HEK293 (cell line): ENCODE data around the gene COX8A.

Source experiments
- CTCF ChIA-PET: fragments of 350-600 bp; formaldehyde crosslinking; extraction: SDS; loops from one replicate; lab custom pipeline; 2021; ENCODE audit warnings: antibody characterized with exemption; lab: Yijun Ruan, JAX
- POLR2A ChIA-PET: fragments of 300-600 bp; formaldehyde crosslinking; extraction: SDS; loops from one replicate; lab custom pipeline; 2020; ENCODE audit warnings: antibody characterized with exemption, inconsistent platforms; lab: Yijun Ruan, JAX
- H3K27ac ChIP-seq: fragments of 200-500 bp; sonication (Bioruptor generic); 2 replicates; pipeline ENCODE4 v1.5.1; 2014; ENCODE audit warnings: low read depth, low read length, control low read depth, inconsistent platforms; ENCODE audit errors: extremely low read depth
- H3K36me3 ChIP-seq, 2 experiments: fragments of 200-500 bp in 1 of 2; sonication (Bioruptor generic) in 1 of 2; 1 replicate in 1 of 2; 2 replicates in 1 of 2; pipeline ENCODE4 v1.5.1; 2014 to 2017; ENCODE audit warnings: inconsistent platforms in 2 of 2, low read length in 2 of 2; ENCODE audit not compliant: control insufficient read depth in 2 of 2, insufficient read depth in 1 of 2
- H3K4me1 ChIP-seq: fragments of 200-500 bp; sonication (Bioruptor generic); 2 replicates; pipeline ENCODE4 v1.5.1; 2014; ENCODE audit warnings: mild to moderate bottlenecking, low read length, inconsistent platforms; ENCODE audit not compliant: control insufficient read depth, insufficient read depth
- H3K4me3 ChIP-seq: 2 replicates; pipeline ENCODE4 v1.5.1; 2011; ENCODE audit warnings: low read depth, mild to moderate bottlenecking, control low read depth, low read length, moderate library complexity
- H3K9me3 ChIP-seq: fragments of 200-500 bp; sonication (Bioruptor generic); 2 replicates; pipeline ENCODE4 v1.5.1; 2014; ENCODE audit warnings: low read depth, low read length, inconsistent platforms; ENCODE audit not compliant: control insufficient read depth, insufficient read depth
- GLI4 ChIP-seq: fragments of 450-650 bp; formaldehyde crosslinking; IDR thresholded peaks from 2 replicates; pipeline ENCODE4 v1.5.1; 2016; ENCODE audit warnings: missing biosample characterization, missing genetic modification characterization
- GLIS2 ChIP-seq: fragments of 450-650 bp; formaldehyde crosslinking; IDR thresholded peaks from 2 replicates; pipeline ENCODE4 v1.5.1; 2016; ENCODE audit warnings: missing biosample characterization, missing genetic modification characterization
- KLF1 ChIP-seq: fragments of 450-650 bp; formaldehyde crosslinking; IDR thresholded peaks from 2 replicates; pipeline ENCODE4 v1.5.1; 2016; ENCODE audit warnings: missing biosample characterization, missing genetic modification characterization
- KLF16 ChIP-seq: fragments of 450-650 bp; formaldehyde crosslinking; IDR thresholded peaks from 2 replicates; pipeline ENCODE4 v1.5.1; 2017; ENCODE audit warnings: missing biosample characterization, missing genetic modification characterization
- ZBTB21 ChIP-seq: fragments of 450-650 bp; formaldehyde crosslinking; IDR thresholded peaks from 2 replicates; pipeline ENCODE4 v1.5.1; 2017; ENCODE audit warnings: missing biosample characterization, missing genetic modification characterization
- ZFP69B ChIP-seq: fragments of 450-650 bp; formaldehyde crosslinking; IDR thresholded peaks from 2 replicates; pipeline ENCODE4 v1.5.1; 2016; ENCODE audit warnings: missing biosample characterization, missing genetic modification characterization
- ZNF155 ChIP-seq: fragments of 450-650 bp; formaldehyde crosslinking; IDR thresholded peaks from 2 replicates; pipeline ENCODE4 v1.5.1; 2016; ENCODE audit warnings: missing biosample characterization, missing genetic modification characterization
- ZNF169 ChIP-seq: fragments of 450-650 bp; formaldehyde crosslinking; IDR thresholded peaks from 2 replicates; pipeline ENCODE4 v1.5.1; 2016; ENCODE audit warnings: missing biosample characterization, missing genetic modification characterization
- ZNF174 ChIP-seq: fragments of 450-650 bp; formaldehyde crosslinking; IDR thresholded peaks from 2 replicates; pipeline ENCODE4 v1.5.0; 2017; ENCODE audit warnings: missing biosample characterization, mild to moderate bottlenecking, missing genetic modification characterization
- ZNF202 ChIP-seq: fragments of 450-650 bp; formaldehyde crosslinking; IDR thresholded peaks from 2 replicates; pipeline ENCODE4 v1.5.1; 2016; ENCODE audit warnings: missing biosample characterization, missing genetic modification characterization, borderline replicate concordance
- ZNF239 ChIP-seq: fragments of 450-650 bp; formaldehyde crosslinking; IDR thresholded peaks from 2 replicates; pipeline ENCODE4 v1.5.1; 2016; ENCODE audit warnings: missing biosample characterization, missing genetic modification characterization
- ZNF558 ChIP-seq: fragments of 450-650 bp; formaldehyde crosslinking; IDR thresholded peaks from 2 replicates; pipeline ENCODE4 v1.5.1; 2016; ENCODE audit warnings: missing biosample characterization, missing genetic modification characterization
- ZNF626 ChIP-seq: fragments of 450-650 bp; sonication (Bioruptor Pico); formaldehyde crosslinking; IDR thresholded peaks from 2 replicates; pipeline ENCODE4 v1.5.1; 2018; ENCODE audit warnings: missing biosample characterization, missing genetic modification characterization, inconsistent platforms
- ZNF670 ChIP-seq: fragments of 450-650 bp; formaldehyde crosslinking; IDR thresholded peaks from 2 replicates; pipeline ENCODE4 v1.5.1; 2016; ENCODE audit warnings: missing biosample characterization, missing genetic modification characterization, low read depth
- ZNF776 ChIP-seq: fragments of 450-650 bp; formaldehyde crosslinking; IDR thresholded peaks from 2 replicates; pipeline ENCODE4 v1.5.0; 2017; ENCODE audit warnings: missing biosample characterization, missing genetic modification characterization, borderline replicate concordance
- ZNF837 ChIP-seq: fragments of 450-650 bp; formaldehyde crosslinking; IDR thresholded peaks from 2 replicates; pipeline ENCODE4 v1.5.1; 2016; ENCODE audit warnings: missing biosample characterization, missing genetic modification characterization
- TF ChIP-seq, protein P1 (sequence below): fragments of 450-650 bp; formaldehyde crosslinking; IDR thresholded peaks from 2 replicates; pipeline ENCODE4 v1.5.1; 2016; ENCODE audit warnings: missing biosample characterization, missing genetic modification characterization
- TF ChIP-seq, protein P2 (sequence below): fragments of 450-650 bp; formaldehyde crosslinking; optimal IDR thresholded peaks from 2 replicates; pipeline ENCODE3; 2016; ENCODE audit warnings: missing biosample characterization, mild to moderate bottlenecking, missing genetic modification characterization
- TF ChIP-seq, protein P3 (sequence below): fragments of 450-650 bp; formaldehyde crosslinking; IDR thresholded peaks from 2 replicates; pipeline ENCODE4 v1.5.1; 2016; ENCODE audit warnings: missing biosample characterization, missing genetic modification characterization
- TF ChIP-seq, protein P4 (sequence below): IDR thresholded peaks from 2 replicates; pipeline ENCODE4 v1.6.1; 2011; ENCODE audit warnings: mild to moderate bottlenecking, low read depth, low read length, borderline replicate concordance
- TF ChIP-seq, protein P5 (sequence below): fragments of 450-650 bp; formaldehyde crosslinking; IDR thresholded peaks from 2 replicates; pipeline ENCODE4 v1.5.1; 2016; ENCODE audit warnings: missing biosample characterization, missing genetic modification characterization
- TF ChIP-seq, protein P6 (sequence below): fragments of 450-650 bp; formaldehyde crosslinking; IDR thresholded peaks from 2 replicates; pipeline ENCODE4 v1.5.0; 2017; ENCODE audit warnings: missing biosample characterization, missing genetic modification characterization, borderline replicate concordance
- TF ChIP-seq, protein P7 (sequence below): fragments of 450-650 bp; formaldehyde crosslinking; IDR thresholded peaks from 2 replicates; pipeline ENCODE4 v1.5.1; 2016; ENCODE audit warnings: missing biosample characterization, missing genetic modification characterization

The COX8A gene

DNA sequence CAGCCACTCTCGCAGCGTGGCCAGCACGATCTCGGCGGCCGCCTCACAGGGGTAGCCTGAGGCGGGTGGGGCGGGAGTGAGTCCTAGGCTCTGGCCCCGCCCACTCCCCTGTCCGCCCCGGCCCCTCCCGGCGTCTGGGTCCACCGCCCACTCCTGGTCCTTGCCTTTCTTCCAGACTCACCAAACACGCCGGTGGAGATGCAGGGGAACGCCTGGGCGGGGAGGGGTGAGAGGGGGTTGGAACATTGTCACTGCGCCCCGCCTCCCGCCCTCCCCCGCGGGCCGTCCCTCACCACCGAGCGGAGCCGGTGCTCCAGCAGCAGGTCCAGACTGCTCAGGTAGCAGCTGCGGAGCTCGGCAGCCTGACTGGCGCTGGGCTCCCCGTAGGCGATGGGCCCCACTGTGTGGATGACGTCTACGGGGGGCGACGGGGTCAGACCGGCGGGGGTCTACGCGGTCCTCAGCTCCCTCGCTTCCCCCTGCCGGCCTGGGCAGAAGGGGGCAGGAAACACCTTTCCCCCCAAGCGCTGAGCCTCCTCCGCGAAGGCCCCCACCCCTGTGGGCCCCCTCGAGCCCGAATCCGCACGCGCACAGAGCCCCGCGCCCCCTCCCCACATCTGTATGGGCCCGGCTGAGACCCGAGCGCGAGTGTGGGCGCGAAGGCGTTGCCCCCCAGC, 25.1 kb downstream of the COX8A start (continued):
- TF ChIP-seq, protein P1, sequence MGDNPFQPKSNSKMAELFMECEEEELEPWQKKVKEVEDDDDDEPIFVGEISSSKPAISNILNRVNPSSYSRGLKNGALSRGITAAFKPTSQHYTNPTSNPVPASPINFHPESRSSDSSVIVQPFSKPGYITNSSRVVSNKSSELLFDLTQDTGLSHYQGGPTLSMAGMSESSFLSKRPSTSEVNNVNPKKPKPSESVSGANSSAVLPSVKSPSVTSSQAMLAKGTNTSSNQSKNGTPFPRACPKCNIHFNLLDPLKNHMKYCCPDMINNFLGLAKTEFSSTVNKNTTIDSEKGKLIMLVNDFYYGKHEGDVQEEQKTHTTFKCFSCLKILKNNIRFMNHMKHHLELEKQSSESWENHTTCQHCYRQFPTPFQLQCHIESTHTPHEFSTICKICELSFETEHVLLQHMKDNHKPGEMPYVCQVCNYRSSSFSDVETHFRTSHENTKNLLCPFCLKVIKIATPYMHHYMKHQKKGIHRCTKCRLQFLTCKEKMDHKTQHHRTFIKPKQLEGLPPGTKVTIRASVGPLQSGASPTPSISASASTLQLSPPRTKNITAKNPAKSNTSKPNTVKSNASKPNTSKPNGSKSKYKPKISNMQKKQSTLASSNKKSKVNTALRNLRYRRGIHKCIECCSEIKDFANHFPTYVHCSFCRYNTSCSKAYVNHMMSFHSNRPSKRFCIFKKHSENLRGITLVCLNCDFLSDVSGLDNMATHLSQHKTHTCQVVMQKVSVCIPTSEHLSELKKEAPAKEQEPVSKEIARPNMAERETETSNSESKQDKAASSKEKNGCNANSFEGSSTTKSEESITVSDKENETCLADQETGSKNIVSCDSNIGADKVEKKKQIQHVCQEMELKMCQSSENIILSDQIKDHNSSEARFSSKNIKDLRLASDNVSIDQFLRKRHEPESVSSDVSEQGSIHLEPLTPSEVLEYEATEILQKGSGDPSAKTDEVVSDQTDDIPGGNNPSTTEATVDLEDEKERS (tag by site-specific recombination) = no peak
- TF ChIP-seq ZNF169 (tag by site-specific recombination) (no peak), ZNF202 (no peak), ZFP69B (tag by site-specific recombination) (0 out of 2 replicates have a peak, but pooled peaks have one; percentile 17), ZBTB21 (tag by site-specific recombination) (no peak), ZNF670 (tag by site-specific recombination) (no peak), ZNF626 (no peak), GLIS2 (tag by site-specific recombination) (peak; percentile 68; the same call in 1 of the 2 replicates), KLF16 (tag by site-specific recombination) (no peak), KLF1 (tag by site-specific recombination) (peak; percentile 94)
- TF ChIP-seq, protein P2, sequence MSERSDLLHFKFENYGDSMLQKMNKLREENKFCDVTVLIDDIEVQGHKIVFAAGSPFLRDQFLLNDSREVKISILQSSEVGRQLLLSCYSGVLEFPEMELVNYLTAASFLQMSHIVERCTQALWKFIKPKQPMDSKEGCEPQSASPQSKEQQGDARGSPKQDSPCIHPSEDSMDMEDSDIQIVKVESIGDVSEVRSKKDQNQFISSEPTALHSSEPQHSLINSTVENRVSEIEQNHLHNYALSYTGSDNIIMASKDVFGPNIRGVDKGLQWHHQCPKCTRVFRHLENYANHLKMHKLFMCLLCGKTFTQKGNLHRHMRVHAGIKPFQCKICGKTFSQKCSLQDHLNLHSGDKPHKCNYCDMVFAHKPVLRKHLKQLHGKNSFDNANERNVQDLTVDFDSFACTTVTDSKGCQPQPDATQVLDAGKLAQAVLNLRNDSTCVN = no peak
- TF ChIP-seq, protein P3, sequence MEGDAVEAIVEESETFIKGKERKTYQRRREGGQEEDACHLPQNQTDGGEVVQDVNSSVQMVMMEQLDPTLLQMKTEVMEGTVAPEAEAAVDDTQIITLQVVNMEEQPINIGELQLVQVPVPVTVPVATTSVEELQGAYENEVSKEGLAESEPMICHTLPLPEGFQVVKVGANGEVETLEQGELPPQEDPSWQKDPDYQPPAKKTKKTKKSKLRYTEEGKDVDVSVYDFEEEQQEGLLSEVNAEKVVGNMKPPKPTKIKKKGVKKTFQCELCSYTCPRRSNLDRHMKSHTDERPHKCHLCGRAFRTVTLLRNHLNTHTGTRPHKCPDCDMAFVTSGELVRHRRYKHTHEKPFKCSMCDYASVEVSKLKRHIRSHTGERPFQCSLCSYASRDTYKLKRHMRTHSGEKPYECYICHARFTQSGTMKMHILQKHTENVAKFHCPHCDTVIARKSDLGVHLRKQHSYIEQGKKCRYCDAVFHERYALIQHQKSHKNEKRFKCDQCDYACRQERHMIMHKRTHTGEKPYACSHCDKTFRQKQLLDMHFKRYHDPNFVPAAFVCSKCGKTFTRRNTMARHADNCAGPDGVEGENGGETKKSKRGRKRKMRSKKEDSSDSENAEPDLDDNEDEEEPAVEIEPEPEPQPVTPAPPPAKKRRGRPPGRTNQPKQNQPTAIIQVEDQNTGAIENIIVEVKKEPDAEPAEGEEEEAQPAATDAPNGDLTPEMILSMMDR (tag by site-specific recombination) = no peak
- TF ChIP-seq, all 188 proteins: peak for 11

DNA sequence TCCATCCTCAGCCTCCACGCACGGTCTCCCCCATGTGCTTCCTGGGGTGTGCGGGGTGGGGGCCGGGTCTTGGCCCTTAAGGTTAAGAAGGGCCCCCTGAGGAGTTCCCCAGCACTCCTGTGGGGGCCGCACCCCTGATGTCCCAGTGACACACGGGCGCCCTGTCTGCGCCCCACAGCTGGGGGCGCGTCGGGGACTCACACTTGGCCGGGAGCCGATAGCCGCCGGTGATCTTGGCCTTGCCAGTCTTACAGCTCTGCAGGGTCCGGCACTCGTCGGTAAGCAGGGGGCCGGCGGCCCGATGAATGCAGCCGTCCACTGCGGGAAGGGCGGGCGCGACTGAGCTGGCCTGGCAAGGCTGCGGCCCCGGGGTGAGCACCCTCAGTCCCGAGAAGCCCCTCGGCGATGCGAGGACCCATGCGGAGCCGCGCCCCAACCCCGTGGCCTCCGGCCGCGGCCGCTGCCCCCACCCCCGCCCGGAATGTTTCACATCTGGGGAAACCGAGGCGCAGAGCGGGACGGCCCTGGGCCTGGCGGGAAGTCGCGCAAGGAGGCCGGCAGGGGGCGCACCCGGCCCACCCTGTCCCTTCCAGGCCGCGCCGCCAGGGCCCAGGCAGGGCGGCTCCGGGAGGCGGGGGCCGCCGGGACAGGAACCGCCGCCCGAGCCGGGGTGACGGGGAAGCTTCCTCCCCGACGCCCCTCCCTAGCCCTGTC, 25.8 kb downstream of the COX8A start:
- POLR2A ChIA-PET = interaction anchor here (0.5 to 4.7 kb wide), 6 partner anchors 11 to 185 kb away, joined by 3 to 18 read pairs (median 3); partner anchors contain the start of genes MARK2 and STIP1
- Histone ChIP-seq H3K4me3 (no peak overlapping the region), H3K27ac (peak overlapping the region; percentile 16; the same call in 1 of the 2 replicates), H3K36me3 (peaks cover 4 to 53% of the 10 kb centered on the region in 2 experiments; a peak in 2 of 3 replicates), H3K4me1 (no peaks in the 10 kb centered on the region), H3K9me3 (no peaks in the 10 kb centered on the region)
- CTCF ChIA-PET = interaction anchor here (0.6 to 4.3 kb wide), 13 partner anchors 9 to 535 kb away, joined by 3 to 70 read pairs (median 4); no protein-coding TSS in a partner anchor
- no peak for TF ChIP-seq ZNF558 (tag by site-specific recombination)
- TF ChIP-seq ZNF837 (tag by site-specific recombination) = no peak
- TF ChIP-seq GLI4 (tag by site-specific recombination) = no peak
- TF ChIP-seq, protein P4, sequence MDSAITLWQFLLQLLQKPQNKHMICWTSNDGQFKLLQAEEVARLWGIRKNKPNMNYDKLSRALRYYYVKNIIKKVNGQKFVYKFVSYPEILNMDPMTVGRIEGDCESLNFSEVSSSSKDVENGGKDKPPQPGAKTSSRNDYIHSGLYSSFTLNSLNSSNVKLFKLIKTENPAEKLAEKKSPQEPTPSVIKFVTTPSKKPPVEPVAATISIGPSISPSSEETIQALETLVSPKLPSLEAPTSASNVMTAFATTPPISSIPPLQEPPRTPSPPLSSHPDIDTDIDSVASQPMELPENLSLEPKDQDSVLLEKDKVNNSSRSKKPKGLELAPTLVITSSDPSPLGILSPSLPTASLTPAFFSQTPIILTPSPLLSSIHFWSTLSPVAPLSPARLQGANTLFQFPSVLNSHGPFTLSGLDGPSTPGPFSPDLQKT = no peak
- TF ChIP-seq, protein P5, sequence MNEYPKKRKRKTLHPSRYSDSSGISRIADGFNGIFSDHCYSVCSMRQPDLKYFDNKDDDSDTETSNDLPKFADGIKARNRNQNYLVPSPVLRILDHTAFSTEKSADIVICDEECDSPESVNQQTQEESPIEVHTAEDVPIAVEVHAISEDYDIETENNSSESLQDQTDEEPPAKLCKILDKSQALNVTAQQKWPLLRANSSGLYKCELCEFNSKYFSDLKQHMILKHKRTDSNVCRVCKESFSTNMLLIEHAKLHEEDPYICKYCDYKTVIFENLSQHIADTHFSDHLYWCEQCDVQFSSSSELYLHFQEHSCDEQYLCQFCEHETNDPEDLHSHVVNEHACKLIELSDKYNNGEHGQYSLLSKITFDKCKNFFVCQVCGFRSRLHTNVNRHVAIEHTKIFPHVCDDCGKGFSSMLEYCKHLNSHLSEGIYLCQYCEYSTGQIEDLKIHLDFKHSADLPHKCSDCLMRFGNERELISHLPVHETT (tag by site-specific recombination) = no peak
- no peak for TF ChIP-seq ZNF239 (tag by site-specific recombination)
- TF ChIP-seq, protein P6, sequence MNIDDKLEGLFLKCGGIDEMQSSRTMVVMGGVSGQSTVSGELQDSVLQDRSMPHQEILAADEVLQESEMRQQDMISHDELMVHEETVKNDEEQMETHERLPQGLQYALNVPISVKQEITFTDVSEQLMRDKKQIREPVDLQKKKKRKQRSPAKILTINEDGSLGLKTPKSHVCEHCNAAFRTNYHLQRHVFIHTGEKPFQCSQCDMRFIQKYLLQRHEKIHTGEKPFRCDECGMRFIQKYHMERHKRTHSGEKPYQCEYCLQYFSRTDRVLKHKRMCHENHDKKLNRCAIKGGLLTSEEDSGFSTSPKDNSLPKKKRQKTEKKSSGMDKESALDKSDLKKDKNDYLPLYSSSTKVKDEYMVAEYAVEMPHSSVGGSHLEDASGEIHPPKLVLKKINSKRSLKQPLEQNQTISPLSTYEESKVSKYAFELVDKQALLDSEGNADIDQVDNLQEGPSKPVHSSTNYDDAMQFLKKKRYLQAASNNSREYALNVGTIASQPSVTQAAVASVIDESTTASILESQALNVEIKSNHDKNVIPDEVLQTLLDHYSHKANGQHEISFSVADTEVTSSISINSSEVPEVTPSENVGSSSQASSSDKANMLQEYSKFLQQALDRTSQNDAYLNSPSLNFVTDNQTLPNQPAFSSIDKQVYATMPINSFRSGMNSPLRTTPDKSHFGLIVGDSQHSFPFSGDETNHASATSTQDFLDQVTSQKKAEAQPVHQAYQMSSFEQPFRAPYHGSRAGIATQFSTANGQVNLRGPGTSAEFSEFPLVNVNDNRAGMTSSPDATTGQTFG = no peak
- TF ChIP-seq, protein P7, sequence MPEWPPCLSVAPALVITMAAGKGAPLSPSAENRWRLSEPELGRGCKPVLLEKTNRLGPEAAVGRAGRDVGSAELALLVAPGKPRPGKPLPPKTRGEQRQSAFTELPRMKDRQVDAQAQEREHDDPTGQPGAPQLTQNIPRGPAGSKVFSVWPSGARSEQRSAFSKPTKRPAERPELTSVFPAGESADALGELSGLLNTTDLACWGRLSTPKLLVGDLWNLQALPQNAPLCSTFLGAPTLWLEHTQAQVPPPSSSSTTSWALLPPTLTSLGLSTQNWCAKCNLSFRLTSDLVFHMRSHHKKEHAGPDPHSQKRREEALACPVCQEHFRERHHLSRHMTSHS (tag by site-specific recombination) = no peak
- TF ChIP-seq ZNF174 (tag by site-specific recombination) = no peak
- no peak for TF ChIP-seq ZNF776 (tag by site-specific recombination)
- no peak for TF ChIP-seq ZNF155 (tag by site-specific recombination)
